Measurements from ENCODE around the gene SLC35E4. TPM values are rescaled to one million over a fixed set of nuclear protein-coding genes. Genes with fewer than 3 reads are reported as not detected.
"Not testable (repeated sequence)": the region's sequence is repeated elsewhere in the genome, so short reads cannot be mapped to it uniquely, and the experiment has no call there.

Gene SLC35E4
- total RNA-seq, 1 donor from 2014 or later = 16.9 TPM

DNA sequence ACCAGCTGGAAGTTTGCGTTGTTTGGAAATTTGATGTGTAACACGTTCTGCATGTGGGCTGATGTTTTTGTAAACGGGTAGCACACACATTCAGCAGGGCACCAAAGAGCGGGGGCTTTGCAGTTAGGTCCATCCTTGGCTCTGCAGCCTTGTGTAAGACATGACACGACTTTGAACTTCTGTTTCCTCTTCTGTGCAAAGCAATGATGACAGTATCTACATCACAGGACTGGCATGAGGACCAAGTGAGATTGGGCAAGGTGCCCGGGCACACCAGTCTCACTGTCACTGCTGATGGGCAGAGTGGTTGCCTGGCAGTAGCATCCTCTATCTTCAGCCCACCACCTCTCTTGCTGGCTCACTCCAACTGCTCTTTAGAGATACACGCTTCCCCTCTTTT lies 25.3 kb upstream of the SLC35E4 start:
- no peak for DNase-seq (ENCODE audit: low read depth)

DNA sequence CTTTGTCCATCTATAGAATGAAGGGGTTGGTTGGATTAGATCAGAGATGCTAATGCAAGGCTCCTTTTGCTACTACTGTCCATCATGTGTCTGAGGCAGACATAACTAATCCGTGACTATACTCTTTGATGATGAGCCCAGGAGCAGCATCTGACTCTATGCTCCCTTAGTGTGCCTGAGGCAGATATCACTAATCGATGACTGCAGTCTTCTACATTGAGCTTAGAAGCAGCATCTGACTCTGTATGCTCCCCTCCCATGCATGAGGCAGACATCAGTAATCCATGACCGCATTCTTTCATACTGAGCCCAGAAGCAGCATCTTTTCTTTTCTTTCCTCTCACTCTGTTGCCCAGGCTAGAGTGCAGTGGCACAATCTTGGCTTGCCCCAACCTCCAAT lies 24.4 kb upstream of the SLC35E4 start:
- DNase-seq (ENCODE audit: low read depth) = no peak

DNA sequence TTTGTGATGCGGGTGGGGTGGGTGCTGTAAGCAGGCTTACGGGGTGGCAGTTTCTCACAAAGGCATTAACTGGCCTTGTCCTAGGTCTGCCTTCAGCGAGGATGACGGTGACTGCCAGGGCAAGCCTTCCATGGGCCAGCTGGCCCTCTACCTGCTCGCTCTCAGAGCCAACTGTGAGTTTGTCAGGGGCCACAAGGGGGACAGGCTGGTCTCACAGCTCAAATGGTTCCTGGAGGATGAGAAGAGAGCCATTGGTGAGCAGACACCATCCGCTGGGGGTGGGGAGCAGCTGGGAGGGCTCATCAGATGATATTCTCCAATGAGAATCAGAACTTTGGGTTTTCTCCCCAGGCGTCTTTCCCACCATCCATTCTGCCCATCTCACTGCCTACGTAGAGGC lies 22.8 kb upstream of the SLC35E4 start:
- no peak for DNase-seq (ENCODE audit: low read depth)

DNA sequence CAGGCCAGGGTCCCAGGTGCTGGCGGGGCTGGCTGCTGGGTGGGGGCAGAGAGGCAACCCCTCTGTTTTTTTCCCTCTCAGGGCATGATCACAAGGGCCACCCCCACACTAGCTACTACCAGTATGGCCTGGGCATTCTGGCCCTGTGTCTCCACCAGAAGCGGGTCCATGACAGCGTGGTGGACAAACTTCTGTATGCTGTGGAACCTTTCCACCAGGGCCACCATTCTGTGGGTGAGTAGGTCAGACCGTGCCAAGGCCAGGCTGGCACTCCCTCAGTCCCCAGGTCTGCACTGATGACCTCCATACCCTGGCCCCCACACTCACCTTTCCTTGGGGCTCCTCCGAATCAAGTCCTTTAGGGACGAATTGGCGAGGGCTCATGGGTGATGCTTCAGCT lies 21.3 kb upstream of the SLC35E4 start:
- no peak for DNase-seq (ENCODE audit: low read depth)

DNA sequence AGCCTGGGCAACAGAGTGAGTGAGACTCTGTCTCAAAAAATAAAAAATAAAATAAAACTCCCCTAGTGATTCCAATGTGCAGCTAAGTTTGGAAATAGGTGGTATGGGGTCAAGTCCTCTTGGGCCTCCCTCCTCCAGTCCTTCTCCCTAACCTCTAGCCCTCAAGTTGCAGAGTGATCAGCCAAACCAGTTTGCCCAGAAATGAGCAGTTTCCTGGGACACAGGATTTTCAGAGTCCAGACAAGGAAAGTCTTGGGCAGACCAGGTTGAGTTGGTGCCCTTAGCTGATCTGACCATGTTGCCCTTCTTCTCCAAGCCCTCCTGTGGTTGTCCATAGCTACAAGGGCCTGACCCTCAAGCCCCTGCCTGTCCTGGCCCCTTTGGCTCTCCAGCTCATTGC lies 20.7 kb upstream of the SLC35E4 start:
- DNase-seq (ENCODE audit: low read depth) = no peak

DNA sequence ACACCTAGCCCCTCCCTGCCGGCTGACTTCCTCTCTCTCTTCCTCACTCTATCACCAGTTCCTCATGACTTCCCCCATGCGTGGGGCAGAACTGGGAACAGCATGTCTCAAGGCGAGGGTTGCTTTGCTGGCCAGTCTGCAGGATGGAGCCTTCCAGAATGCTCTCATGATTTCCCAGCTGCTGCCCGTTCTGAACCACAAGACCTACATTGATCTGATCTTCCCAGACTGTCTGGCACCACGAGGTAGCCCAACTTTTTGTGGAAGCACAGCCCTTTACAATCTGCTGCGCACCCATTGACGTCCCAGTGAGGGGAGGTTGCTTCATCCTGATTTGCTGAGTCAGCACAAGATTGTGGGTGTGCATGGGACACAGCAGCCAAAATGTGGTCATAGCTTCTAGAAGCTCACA lies 20.0 kb upstream of the SLC35E4 start:
- DNase-seq (ENCODE audit: low read depth) = no peak

DNA sequence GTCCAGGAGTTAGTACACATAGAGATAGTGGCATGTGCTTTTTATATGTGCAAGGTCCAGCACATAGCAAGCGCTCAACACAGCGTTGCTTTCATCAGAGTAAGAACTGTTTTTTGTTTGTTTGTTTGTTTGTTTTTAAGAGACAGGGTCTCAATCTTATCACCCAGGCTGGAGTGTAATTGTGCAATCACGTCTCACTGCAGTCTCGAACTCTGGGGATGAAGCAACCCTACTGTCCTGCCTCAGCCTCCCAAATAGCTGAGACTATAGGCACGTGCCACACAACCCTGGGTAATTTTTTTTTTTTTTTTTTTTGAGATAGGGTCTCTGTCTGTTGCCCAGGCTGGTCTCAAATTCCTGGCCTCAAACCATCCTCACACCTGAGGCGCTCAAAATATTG lies 17.8 kb upstream of the SLC35E4 start:
- no peak for DNase-seq (ENCODE audit: low read depth)

DNA sequence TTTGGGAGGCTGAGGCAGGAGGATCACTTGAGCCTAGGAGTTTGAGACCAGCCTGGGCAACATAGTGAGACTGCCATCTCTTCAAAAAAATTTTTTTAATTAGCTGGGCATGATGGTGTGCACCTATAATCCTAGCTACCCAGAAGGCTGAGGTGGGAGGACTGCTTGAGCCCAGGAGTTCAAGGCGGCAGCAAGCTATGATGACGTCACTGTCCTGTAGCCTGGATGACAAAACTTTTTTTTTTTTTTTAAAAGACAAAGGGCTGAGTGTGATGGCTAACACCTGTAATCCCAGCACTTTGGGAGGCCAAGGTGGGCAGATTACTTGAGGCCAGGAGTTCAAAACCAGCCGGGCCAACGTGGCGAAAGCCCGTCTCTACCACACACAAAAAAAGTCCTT lies 15.7 kb upstream of the SLC35E4 start:
- DNase-seq (ENCODE audit: low read depth) = not testable (repeated sequence)

DNA sequence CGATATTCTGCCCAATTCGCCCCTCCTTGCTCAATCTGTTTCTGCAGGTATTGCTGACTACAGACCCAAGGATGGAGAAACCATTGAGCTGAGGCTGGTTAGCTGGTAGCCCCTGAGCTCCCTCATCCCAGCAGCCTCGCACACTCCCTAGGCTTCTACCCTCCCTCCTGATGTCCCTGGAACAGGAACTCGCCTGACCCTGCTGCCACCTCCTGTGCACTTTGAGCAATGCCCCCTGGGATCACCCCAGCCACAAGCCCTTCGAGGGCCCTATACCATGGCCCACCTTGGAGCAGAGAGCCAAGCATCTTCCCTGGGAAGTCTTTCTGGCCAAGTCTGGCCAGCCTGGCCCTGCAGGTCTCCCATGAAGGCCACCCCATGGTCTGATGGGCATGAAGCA lies 9.2 kb upstream of the SLC35E4 start:
- no peak for DNase-seq (ENCODE audit: low read depth)

DNA sequence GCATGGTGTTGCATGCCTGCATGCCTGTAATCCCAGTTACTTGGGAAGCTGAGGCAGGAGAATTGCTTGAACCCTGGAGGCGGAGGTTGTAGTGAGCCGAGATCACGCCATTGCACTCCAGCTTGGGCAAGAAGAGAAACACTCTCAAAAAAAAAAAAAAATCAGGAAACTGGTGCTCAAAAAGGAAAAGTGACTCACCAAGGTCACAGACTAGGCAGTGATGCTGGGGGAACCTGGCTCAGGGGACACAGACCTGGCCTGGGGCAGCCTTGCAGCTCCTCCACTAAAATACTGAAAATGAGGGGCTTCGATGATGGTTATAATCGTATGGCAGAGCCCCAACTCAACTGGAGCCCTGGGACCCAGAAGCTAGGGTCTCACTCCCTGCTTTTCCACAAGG lies 8.1 kb upstream of the SLC35E4 start:
- DNase-seq (ENCODE audit: low read depth) = no peak

DNA sequence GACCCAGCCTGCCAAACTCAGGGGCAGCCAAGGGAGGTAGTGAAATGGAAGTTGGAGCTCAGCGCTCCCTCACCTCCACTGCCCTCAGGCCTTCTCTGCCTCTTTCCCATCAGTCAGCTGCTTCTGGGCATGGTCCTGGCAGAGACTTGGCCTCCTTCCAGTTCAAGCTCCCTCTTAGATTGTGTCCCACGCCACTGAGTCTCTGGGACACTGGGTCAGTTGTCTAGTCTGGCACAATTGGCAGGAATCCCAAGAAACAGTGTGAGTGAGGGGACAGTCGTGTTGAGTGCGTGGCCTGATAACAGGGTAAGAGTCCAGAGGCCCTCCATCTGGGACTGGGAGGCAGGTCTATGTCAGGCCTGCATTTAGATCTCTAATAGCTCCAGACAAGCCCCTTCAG lies 7.1 kb upstream of the SLC35E4 start:
- no peak for DNase-seq (ENCODE audit: low read depth)

DNA sequence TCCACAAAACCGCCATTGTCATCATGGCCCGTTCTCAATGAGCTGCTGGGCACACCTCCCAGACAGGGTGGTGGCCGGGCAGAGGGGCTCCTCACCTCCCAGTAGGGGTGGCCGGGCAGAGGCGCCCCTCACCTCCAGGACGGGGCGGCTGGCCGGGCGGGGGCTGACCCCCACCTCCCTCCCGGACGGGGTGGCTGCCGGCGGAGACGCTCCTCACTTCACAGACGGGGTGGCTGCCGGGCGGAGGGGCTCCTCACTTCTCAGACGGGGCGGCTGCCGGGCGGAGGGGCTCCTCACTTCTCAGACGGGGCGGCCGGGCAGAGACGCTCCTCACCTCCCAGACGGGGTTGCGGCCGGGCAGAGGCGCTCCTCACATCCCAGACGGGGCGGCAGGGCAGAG lies 4.1 kb upstream of the SLC35E4 start:
- DNase-seq (ENCODE audit: low read depth) = not testable (repeated sequence)

DNA sequence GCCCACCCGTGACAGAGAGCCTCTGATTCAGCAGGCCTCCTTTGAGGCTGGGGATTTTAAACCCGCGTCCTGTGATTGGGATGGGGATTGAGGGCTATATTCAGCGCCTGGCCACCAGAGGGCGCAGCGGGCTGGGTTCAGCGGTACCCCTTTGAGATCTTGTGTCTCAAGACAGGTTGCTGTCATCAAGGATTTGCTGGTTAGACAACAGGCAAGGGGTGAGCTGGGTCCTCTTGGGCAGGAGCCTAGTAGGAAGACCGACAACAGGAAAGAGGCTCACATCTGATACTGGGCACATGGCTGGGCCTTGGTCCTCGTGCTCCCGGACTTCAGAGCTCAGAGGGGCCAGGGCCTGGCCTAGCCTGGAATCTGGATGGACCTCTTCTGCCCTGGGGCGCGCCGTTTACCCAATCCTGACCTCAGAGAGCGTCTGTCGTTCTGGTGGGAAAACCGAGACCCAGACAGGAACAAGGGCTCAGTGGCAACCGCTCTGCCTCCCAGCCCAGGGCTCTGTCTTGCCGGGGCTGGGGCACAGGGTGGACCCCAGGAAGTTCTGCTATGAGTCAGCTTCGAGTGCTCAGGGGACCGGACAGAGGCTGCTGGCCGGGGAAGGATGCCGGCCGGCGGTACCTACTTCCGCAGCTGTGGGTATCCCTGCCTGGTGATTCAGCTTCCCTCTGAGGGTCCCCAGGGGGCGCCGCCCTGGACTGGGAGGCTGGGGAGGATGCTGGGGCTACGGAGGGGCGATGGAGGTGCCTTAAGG lies 929 bp upstream of the SLC35E4 start:
- DNase-seq (ENCODE audit: low read depth) = peak; percentile 87

DNA sequence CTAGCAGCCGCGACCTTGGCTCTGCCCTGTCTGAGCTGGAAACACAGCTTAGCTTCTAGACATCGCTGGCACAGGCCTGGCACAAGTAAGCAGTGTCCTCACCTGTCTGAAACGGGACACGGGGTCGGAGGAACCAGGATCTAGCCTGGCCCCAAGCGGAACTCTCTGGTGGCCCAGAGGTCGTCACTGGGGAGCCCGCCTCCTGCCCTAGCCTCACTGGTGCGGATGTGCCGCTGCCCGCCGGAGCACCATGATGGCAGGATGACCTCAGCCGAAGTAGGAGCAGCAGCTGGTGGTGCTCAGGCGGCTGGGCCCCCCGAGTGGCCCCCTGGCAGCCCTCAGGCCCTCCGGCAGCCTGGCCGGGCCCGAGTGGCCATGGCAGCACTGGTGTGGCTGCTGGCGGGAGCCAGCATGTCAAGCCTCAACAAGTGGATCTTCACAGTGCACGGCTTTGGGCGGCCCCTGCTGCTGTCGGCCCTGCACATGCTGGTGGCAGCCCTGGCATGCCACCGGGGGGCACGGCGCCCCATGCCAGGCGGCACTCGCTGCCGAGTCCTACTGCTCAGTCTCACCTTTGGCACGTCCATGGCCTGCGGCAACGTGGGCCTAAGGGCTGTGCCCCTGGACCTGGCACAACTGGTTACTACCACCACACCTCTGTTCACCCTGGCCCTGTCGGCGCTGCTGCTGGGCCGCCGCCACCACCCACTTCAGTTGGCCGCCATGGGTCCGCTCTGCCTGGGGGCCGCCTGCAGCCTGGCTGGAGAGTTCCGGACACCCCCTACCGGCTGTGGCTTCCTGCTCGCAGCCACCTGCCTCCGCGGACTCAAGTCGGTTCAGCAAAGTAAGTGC lies 871 bp downstream of the SLC35E4 start:
- peak; percentile 31 for DNase-seq (ENCODE audit: low read depth)

DNA sequence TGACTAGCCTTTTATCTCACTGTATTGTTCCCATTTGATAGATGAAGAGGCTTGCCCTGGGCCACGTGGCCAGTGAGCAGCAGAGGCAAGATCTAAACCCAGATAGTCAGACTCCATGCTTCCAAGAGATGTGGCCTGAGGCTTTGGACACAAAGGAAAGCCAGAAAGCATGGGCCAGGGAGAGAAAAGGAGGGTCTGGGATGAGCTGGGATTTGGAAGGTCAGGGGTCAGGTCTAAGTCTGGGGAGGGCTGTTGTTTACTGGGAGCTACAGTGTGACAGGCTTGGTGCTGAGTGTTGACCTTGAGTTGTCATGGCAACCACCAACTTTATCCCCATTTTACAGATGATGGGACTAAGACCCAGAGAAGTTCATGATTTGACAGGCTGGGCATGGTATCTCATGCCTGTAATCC lies 2.1 kb downstream of the SLC35E4 start:
- DNase-seq (ENCODE audit: low read depth) = no peak

DNA sequence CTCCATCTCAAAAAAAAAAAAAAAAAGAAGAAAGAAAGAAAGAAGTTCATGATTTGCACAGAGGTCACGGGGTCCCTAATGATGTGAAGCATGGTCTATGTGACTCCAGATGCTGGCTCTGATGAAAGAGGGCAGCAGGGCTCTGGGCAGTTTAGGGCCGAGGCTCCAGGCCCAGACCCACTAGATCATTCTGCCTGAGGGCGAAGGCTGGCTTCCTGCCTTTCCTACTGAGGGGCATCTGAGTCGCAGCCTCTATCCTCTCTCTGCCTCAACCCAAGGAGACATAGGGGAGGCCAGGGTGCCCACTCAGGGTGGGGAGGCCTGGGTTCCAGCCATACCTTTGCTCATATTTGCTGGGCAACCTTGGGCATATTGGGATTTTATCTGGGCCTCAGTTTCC lies 4.8 kb downstream of the SLC35E4 start:
- no peak for DNase-seq (ENCODE audit: low read depth)

DNA sequence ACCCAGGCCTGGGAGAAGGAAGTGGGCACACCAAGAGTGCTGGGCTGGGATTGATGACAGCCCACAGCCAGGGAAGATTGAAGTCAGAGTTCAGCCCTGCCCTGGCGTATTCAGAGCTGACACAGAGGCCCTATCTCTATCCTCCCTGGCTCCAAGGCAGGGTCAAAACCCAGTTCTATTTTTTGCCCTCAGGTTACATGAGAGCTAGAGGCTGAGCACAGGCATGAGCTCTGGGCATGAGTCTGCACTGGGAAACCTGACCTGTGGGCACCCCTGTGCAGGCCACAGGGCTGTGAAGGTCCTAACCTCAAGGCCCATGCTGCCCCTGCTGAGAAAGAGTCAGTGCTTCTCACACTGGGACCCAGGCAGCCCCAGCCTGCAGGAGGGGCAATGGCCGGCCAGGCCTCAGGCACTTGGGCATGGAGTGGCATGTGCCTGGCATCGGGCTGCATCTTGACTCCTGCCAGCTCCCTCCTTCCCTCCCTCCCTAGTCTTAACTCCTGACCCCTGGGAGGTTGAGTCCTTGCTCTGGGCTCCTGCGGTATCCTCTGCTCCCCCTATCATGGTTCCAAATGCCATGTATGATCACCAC lies 5.4 kb downstream of the SLC35E4 start:
- DNase-seq (ENCODE audit: low read depth) = peak; percentile 69

DNA sequence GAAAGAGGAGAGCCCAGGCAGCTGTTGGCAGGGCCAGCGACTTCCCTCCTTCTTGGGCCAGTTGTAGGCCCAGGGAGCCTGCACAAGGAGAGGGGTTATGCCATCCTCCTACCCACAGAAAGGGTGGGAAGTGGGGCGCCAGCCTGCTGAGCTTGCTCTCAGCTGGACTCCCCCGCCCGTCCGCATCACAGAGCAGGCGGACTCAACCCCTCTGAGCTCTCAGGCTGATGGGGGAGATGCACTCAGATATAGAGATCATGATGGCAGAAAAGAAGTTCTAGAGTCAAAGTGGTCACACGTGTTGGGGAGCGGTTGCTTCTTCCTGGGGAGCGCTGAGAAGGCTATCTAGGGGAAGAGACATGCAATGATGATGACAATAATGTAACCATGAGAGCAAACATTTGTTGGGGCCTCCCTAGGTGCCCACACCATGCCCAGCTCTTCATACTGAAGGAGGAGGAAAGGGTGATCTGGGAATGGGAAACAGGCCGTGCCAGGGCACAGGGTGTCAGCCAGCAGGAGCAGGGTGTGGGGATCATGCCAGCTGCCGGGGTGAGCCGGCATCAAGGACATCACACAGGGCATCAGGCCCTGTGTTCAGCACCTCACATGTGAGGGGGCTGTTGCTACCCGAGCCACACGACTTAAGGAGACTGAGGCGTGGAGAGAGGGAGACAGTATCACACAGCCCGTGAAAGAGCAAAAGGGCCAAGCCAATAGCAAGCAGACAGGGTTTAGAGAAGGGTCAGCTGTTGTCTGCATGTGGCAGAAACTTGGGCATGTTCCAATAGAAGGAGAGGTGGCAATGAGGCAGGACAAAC lies 7.7 kb downstream of the SLC35E4 start:
- DNase-seq (ENCODE audit: low read depth) = peak; percentile 62

DNA sequence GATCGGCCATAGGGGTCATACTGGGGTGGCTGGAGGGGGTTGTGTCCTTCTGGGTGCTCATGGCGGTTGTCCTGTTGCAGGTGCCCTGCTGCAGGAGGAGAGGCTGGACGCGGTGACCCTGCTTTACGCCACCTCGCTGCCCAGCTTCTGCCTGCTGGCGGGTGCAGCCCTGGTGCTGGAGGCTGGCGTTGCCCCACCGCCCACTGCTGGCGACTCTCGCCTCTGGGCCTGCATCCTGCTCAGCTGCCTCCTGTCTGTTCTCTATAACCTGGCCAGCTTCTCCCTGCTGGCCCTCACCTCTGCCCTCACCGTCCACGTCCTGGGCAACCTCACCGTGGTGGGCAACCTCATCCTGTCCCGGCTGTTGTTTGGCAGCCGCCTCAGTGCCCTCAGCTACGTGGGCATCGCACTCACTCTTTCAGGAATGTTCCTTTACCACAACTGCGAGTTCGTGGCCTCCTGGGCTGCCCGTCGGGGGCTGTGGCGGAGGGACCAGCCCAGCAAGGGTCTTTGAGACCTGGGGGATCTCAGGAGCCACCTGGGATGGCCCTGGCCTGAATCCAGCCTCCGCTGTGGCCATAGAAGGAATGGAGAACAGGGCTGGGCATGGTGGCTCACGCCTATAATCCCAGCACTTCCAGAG lies 11.1 kb downstream of the SLC35E4 start:
- no peak for DNase-seq (ENCODE audit: low read depth)

DNA sequence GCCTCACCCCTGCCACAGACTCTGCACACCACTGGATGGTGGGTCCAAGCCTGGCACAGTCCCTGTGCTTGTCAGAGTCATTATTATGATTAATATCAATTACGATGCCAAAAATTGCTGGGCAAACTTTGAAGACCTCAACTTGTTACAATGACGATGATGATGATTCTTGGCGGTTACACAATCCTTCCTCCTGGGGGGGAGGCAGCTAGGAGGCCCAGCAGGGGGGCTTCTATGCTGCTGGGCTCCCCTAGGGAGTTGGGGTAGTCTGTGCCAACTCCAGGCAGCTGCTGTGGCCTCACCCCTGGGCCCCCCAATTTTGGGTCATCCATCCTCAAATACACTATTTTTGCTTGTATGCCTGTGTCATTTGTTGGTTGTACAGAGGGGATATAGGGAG lies 12.0 kb downstream of the SLC35E4 start:
- no peak for DNase-seq (ENCODE audit: low read depth)

DNA sequence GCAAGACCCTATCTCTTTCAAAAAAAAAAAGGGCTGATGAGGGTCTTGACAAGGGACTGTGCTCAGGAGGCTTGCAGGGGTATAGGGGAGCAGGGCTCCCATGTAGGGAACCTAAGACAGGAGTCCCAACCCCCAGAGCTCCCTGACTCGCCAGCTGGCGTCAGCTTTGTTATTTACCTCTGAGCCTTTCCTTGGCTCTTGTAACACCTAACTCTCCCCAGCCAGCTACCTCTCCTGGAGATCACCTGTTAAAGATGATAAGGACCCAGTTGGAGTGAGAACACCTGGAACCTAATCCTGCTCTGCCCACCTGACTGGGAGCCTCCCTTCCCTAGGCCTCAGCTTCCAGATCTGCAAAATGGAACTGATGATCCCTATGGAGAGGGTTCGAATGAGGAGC lies 13.2 kb downstream of the SLC35E4 start:
- DNase-seq (ENCODE audit: low read depth) = no peak

All from myocyte (in vitro differentiated cells).